A549 (cell line): ENCODE data around the gene SERPINB2. TPM values are rescaled to one million over a fixed set of nuclear protein-coding genes. Genes with fewer than 3 reads are reported as not detected.

Experiments
- ATAC-seq, 2 experiments: fragments of 200-7000 bp in 1 of 2; fragments of >200 bp in 1 of 2; cut with Nextera tagmentation in 1 of 2; cut with Tn5 transposase in 1 of 2; 3 replicates each; pipeline versions ENCODE4 v1.8.0 to v1.9.1; 2018 to 2020; ENCODE audit warnings: mild to moderate bottlenecking in 1 of 2, moderate library complexity in 1 of 2
- CTCF ChIA-PET: fragments of 300-600 bp; sonication (Branson Sonifier 250); formaldehyde crosslinking; extraction: SDS; loops from one replicate; lab custom pipeline; 2021; ENCODE audit warnings: antibody characterized with exemption, inconsistent platforms; lab: Yijun Ruan, JAX
- POLR2A ChIA-PET: fragments of 350-600 bp; formaldehyde crosslinking; extraction: SDS; loops from one replicate; lab custom pipeline; 2021; ENCODE audit warnings: antibody characterized with exemption, inconsistent platforms; lab: Yijun Ruan, JAX
- DNase-seq, 2 experiments: peaks; one replicate each; pipeline versions ENCODE4 v3.0.0 to v3.0.0-alpha.2; 2011 to 2016; ENCODE audit warnings: low read depth in 1 of 2, low spot score in 1 of 2
- FAIRE-seq: peaks from 2 replicates; lab custom pipeline; 2011; peaks lifted over from hg19 to GRCh38; lab: Jason Lieb, UNC
- H3K27ac ChIP-seq, 2 experiments: fragments of >200 bp; sonication (Bioruptor Twin); formaldehyde crosslinking; 3 replicates each; pipeline ENCODE4 v1.5.1; 2016 to 2017
- H3K4me1 ChIP-seq: fragments of >200 bp; sonication (Bioruptor Twin); formaldehyde crosslinking; 3 replicates; pipeline ENCODE4 v1.6.1; 2016
- H3K4me2 ChIP-seq: fragments of >200 bp; sonication (Bioruptor Twin); formaldehyde crosslinking; 3 replicates; pipeline ENCODE4 v1.6.1; 2016
- H3K4me3 ChIP-seq: fragments of >200 bp; sonication (Bioruptor Twin); formaldehyde crosslinking; 3 replicates; pipeline ENCODE4 v1.5.1; 2016
- H3K9me3 ChIP-seq: fragments of >200 bp; sonication (Bioruptor Twin); formaldehyde crosslinking; 3 replicates; pipeline ENCODE4 v1.6.1; 2016
- CBX2 ChIP-seq: fragments of 200-600 bp; sonication (generic); IDR thresholded peaks from 2 replicates; pipeline ENCODE4 v1.6.1; 2016; ENCODE audit warnings: low read depth, mild to moderate bottlenecking, borderline replicate concordance
- EP300 ChIP-seq, 2 experiments: fragments of >200 bp; sonication (Bioruptor Twin); formaldehyde crosslinking; IDR thresholded peaks; 2 replicates in 1 of 2; 3 replicates in 1 of 2; pipeline ENCODE4 v1.6.1; 2016 to 2017
- FOSB ChIP-seq: fragments of 250-450 bp; sonication (Bioruptor Pico); IDR thresholded peaks from 2 replicates; pipeline ENCODE4 v1.5.0; 2020; ENCODE audit warnings: mild to moderate bottlenecking, moderate library complexity
- FOSL2 ChIP-seq, 2 experiments: fragments of 450-650 bp in 1 of 2; fragments of >200 bp in 1 of 2; sonication (Bioruptor Twin) in 1 of 2; formaldehyde crosslinking; IDR thresholded peaks; 2 replicates each; pipeline versions ENCODE4 v1.5.0 to v1.6.1; 2016 to 2020; ENCODE audit warnings: mild to moderate bottlenecking in 1 of 2, moderate library complexity in 1 of 2
- GATA3 ChIP-seq: IDR thresholded peaks from 2 replicates; pipeline ENCODE4 v1.6.1; 2012; ENCODE audit warnings: borderline replicate concordance
- JUNB ChIP-seq: fragments of >200 bp; sonication (Bioruptor Twin); formaldehyde crosslinking; IDR thresholded peaks from 2 replicates; pipeline ENCODE4 v1.6.1; 2016
- KDM5A ChIP-seq: fragments of 200-600 bp; sonication (generic); IDR thresholded peaks from 2 replicates; pipeline ENCODE4 v1.6.1; 2016; ENCODE audit warnings: antibody characterized with exemption, mild to moderate bottlenecking
- MAFK ChIP-seq: fragments of 450-650 bp; IDR thresholded peaks from 2 replicates; pipeline ENCODE4 v1.6.1; 2014; ENCODE audit not compliant: partially characterized antibody
- MAZ ChIP-seq: fragments of 150-350 bp; IDR thresholded peaks from 2 replicates; pipeline ENCODE4 v1.6.1; 2014; ENCODE audit warnings: antibody characterized with exemption, low read depth, low read length, borderline replicate concordance
- RFX5 ChIP-seq: fragments of 450-650 bp; IDR thresholded peaks from 2 replicates; pipeline ENCODE4 v1.7.1; 2014; ENCODE audit warnings: antibody characterized with exemption, mild to moderate bottlenecking, moderate library complexity
- SMC3 ChIP-seq: fragments of >200 bp; sonication (Bioruptor Twin); formaldehyde crosslinking; IDR thresholded peaks from 3 replicates; pipeline ENCODE4 v1.6.1; 2018; ENCODE audit warnings: inconsistent platforms
- TFCP2L1 ChIP-seq: fragments of 250-450 bp; sonication (Bioruptor Pico); IDR thresholded peaks from 2 replicates; pipeline ENCODE4 v1.5.0; 2021; ENCODE audit warnings: mild to moderate bottlenecking
- WGBS: methylation state at CpG from one replicate; pipeline ENCODE4 v1.1.6; 2017; ENCODE audit errors: missing lambda C conversion rate; 5-methylcytosine and 5-hydroxymethylcytosine counted together
- polyA plus RNA-seq, 4 experiments: library from polyadenylated mRNA; depleted of rRNA in 3 of 4; stranded (reverse); fragments of >200 nt; fragmentation: RNase III in 1 of 4; extraction: RNeasy Plus Mini Kit Qiagen cat#74134 plus additional on column Dnase treatment in 1 of 4; gene quantifications; 2 replicates in 3 of 4; 3 replicates in 1 of 4; pipeline ENCODE4 v1.2.3, GENCODE V29; 2011 to 2017
- TF ChIP-seq, protein P1 (sequence below): IDR thresholded peaks from 2 replicates; pipeline ENCODE4 v1.6.1; 2012; ENCODE audit warnings: low read depth, borderline replicate concordance
- TF ChIP-seq, protein P2 (sequence below): fragments of >200 bp; sonication (Bioruptor Twin); formaldehyde crosslinking; IDR thresholded peaks from 3 replicates; pipeline ENCODE4 v1.5.1; 2016
- TF ChIP-seq, protein P3 (sequence below): fragments of >200 bp; sonication (Bioruptor Twin); formaldehyde crosslinking; IDR thresholded peaks from 2 replicates; pipeline ENCODE4 v1.6.1; 2016

SERPINB2 gene
- polyA plus RNA-seq, 2 of the 4 experiments (the other 2 are of a cell fraction) = not detected

DNA sequence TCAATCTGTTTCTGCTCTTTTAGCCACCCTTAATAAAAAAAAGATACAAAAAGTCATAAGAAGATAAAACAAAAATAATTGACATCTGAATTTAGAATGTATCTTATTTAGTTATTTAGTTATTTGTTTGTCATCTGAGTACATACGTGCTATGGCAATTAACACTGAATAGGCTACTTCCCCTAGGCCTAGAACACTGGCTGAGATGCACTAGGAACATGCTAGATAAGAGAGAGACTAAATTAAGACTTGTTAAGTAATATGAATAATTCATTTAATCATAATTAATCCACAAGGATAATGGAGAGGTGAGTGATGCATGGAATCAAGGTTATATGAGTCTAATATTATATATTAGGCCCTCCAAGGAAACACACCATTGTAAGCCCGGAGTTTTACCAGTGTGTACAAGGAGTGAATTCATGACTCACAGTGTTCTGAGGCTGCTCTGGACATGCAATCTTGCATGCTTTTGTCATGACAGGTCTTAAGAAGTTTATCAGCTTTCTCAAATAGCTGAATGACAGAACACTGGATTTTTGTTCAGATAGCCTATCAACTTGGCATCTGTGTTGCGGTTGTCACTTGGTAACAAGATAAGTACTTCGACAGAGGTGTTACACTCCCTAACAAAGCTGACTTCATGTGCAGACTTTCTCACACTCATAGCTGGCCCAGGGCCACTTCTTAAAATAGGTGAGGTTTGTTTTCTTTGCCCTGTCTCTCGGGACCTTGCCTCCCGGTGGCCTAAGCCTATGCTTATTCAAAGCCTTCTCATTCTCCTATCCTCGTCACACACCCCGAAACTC is 5.0 kb upstream of the SERPINB2 start:
- CTCF ChIA-PET = no interaction called here
- DNase-seq (peak in 1 of 2 experiments; percentile 28), ATAC-seq (peak; percentile 62 to 66; a peak in 3 of 6 replicates), FAIRE-seq (no peak)
- no peak overlapping the region for H3K4me2 ChIP-seq
- POLR2A ChIA-PET = interaction anchor here (0.7 kb wide), 1 partner anchor 88 kb away, joined by 3 read pairs; the partner anchor contains the start of gene SERPINB8
- H3K4me1 ChIP-seq = no peaks in the 10 kb centered on the region
- no peak overlapping the region for H3K4me3 ChIP-seq
- no peaks in the 10 kb centered on the region for H3K9me3 ChIP-seq
- WGBS = 40% methylated on average over 8 of the region's 8 CpGs
- no peak for TF ChIP-seq CBX2
- no peak for TF ChIP-seq FOSL2 (IDR thresholded peaks at IDR 0.05)
- TF ChIP-seq FOSL2 (CRISPR knock-in tag; IDR thresholded peaks at IDR 0.05) = 0 out of 2 replicates have a peak, but pooled peaks have one; percentile 15
- H3K27ac ChIP-seq = no peak overlapping the region

DNA sequence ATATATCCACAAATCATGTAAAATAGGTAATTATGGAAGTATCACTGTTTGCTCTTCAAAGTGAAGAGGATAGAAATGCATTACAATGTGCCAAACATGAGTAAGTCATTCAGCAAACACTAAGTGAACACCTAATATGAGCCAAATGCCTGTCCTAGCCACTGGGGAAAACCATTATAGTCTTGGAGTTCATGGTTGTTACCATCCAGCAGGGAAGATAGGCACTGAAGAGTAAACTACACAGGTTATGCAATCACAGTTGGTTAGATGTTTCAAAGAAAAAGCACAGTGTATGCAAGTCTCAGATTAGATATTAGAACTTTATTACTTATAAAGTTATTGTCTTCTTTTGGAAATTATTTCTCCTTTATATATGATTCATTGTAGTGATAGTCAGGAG is 3.9 kb upstream of the SERPINB2 start:
- no peak for ATAC-seq
- Histone ChIP-seq H3K4me3 (no peak overlapping the region), H3K4me2 (no peak overlapping the region), H3K27ac (no peak overlapping the region), H3K4me1 (no peaks in the 10 kb centered on the region), H3K9me3 (no peaks in the 10 kb centered on the region)
- no peak for FAIRE-seq
- CTCF ChIA-PET = interaction anchor here (1.2 kb wide), 1 partner anchor 52 kb away, joined by 5 read pairs; no protein-coding TSS in a partner anchor
- TF ChIP-seq, protein P1, sequence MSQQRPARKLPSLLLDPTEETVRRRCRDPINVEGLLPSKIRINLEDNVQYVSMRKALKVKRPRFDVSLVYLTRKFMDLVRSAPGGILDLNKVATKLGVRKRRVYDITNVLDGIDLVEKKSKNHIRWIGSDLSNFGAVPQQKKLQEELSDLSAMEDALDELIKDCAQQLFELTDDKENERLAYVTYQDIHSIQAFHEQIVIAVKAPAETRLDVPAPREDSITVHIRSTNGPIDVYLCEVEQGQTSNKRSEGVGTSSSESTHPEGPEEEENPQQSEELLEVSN = no peak
- TF ChIP-seq, protein P2, sequence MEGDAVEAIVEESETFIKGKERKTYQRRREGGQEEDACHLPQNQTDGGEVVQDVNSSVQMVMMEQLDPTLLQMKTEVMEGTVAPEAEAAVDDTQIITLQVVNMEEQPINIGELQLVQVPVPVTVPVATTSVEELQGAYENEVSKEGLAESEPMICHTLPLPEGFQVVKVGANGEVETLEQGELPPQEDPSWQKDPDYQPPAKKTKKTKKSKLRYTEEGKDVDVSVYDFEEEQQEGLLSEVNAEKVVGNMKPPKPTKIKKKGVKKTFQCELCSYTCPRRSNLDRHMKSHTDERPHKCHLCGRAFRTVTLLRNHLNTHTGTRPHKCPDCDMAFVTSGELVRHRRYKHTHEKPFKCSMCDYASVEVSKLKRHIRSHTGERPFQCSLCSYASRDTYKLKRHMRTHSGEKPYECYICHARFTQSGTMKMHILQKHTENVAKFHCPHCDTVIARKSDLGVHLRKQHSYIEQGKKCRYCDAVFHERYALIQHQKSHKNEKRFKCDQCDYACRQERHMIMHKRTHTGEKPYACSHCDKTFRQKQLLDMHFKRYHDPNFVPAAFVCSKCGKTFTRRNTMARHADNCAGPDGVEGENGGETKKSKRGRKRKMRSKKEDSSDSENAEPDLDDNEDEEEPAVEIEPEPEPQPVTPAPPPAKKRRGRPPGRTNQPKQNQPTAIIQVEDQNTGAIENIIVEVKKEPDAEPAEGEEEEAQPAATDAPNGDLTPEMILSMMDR = no peak
- TF ChIP-seq KDM5A (no peak), JUNB (no peak), TFCP2L1 (no peak)
- POLR2A ChIA-PET = no interaction called here
- no peak for DNase-seq

DNA sequence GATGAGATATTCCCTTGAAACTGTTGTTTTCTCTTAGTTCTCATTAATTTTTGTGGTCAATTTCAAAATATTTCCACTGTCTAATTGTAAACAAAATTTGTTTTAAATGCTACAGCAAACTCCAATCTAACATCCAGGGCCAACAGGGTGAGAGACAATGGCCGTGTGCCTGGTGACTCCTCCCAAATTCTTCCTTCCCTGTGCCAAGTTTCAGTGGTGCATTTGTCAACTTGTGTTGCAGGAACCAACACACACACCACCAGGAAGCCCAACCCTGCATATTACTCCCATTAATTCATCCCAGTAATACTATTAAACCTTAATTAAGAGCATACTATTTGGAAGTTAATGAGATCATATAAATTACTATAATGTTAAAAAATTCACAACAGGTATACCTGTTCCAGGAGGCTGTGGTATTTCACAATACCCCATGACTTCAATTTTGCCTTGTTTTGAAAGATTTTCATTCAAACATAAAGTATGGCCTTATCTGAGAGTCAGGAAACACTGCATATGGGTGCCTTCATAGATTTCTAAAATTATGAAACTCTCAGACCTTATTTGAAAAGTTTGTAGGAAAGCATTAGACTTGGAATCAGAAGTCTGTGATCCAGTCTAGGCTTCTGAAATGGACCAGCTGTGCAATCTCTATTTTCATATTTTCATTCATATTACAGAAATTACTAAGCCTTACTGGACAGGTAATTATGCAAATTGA is 1.1 kb downstream of the SERPINB2 start:
- FAIRE-seq = no peak
- Histone ChIP-seq H3K9me3 (no peaks in the 10 kb centered on the region), H3K4me3 (no peak overlapping the region), H3K27ac (no peak overlapping the region), H3K4me2 (no peak overlapping the region), H3K4me1 (no peaks in the 10 kb centered on the region)
- TF ChIP-seq RFX5 (no peak), GATA3 (no peak), SMC3 (no peak), MAFK (no peak), FOSB (CRISPR knock-in tag) (no peak), MAZ (no peak), EP300 (IDR thresholded peaks at IDR 0.05) (no peak)
- TF ChIP-seq, protein P3, sequence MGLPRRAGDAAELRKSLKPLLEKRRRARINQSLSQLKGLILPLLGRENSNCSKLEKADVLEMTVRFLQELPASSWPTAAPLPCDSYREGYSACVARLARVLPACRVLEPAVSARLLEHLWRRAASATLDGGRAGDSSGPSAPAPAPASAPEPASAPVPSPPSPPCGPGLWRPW = no peak
- no peak for DNase-seq
- ChIA-PET POLR2A (no interaction called here), CTCF (no interaction called here)
- no peak for ATAC-seq
- WGBS = 0% methylated on average over 1 of the region's 1 CpG

DNA sequence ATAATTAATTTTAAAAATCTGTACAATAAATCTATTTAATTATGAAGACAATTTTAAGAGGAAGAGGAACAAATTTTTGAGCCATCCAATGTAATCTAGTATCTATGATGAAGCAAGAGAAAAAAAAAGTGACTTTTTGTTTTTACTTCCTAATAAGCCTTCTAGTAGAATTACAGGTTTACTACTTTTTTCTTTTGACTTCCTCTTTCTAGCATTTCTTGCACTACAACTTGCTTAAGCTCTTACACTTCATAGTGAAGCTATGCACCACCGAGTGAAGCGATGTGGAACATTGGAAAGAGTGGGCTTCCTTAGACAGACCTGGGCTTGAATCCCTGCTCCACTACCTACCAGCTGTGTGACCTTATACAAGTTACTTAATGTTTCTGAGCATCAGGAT is 2.1 kb downstream of the SERPINB2 start:
- DNase-seq (no peak), ATAC-seq (no peak), FAIRE-seq (no peak)
- CTCF ChIA-PET = interaction anchor here (1.0 to 1.5 kb wide), 3 partner anchors 12 to 106 kb away, joined by 3 to 6 read pairs (median 5); no protein-coding TSS in a partner anchor
- POLR2A ChIA-PET = no interaction called here
- H3K27ac ChIP-seq = no peak overlapping the region
- no peaks in the 10 kb centered on the region for H3K4me1 ChIP-seq
- H3K4me2 ChIP-seq = no peak overlapping the region
- H3K4me3 ChIP-seq = no peak overlapping the region
- no peaks in the 10 kb centered on the region for H3K9me3 ChIP-seq
- 53% methylated on average over 2 of the region's 2 CpGs for WGBS
- TF ChIP-seq JUNB = no peak
